Measurements from ENCODE around the gene ARRDC4. TPM values are rescaled to one million over a fixed set of nuclear protein-coding genes. Genes with fewer than 3 reads are reported as not detected.
"Not testable (repeated sequence)": the region's sequence is repeated elsewhere in the genome, so short reads cannot be mapped to it uniquely, and the experiment has no call there.

Gene ARRDC4
- total RNA-seq, 4 donors from 2014 or later = 27.1 to 68.2 (median 61.0) TPM

- Histone ChIP-seq H3K4me3 (no peak overlapping the region), H3K27me3 (no peaks in the 10 kb centered on the region), H3K4me1 (no peaks in the 10 kb centered on the region), H3K27ac (no peak overlapping the region), H3K36me3 (peaks cover 0 to 11% (median 0%) of the 10 kb centered on the region in 3 donors), H3K9me3 (no peaks in the 10 kb centered on the region)
- DNase-seq (ENCODE audit: low spot score in 2 of 2) = no peak
- WGBS, 2 donors = 96 to 98% methylated on average over 2 of the region's 2 CpGs
- TF ChIP-seq EP300 (IDR thresholded peaks at IDR 0.05) (no peak), CTCF (IDR thresholded peaks at IDR 0.05) (no peak), POLR2A (IDR thresholded peaks at IDR 0.05) (no peak)
Measured at GRCh38 chr15:97979140-97979520, 18.6 kb downstream of the ARRDC4 start.

GRCh38 chr15:97981058-97981457 lies 20.6 kb downstream of the ARRDC4 start:
- no peaks in the 10 kb centered on the region for H3K36me3 ChIP-seq
- H3K9me3 ChIP-seq = no peaks in the 10 kb centered on the region
- TF ChIP-seq CTCF (IDR thresholded peaks at IDR 0.05) = no peak
- no peak for TF ChIP-seq EP300 (IDR thresholded peaks at IDR 0.05)
- TF ChIP-seq POLR2A (IDR thresholded peaks at IDR 0.05) = no peak
- 83 to 87% methylated on average over 3 of the region's 3 CpGs for WGBS, 2 donors
- no peak overlapping the region for H3K4me3 ChIP-seq
- DNase-seq (ENCODE audit: low spot score in 2 of 2) = no peak
- H3K27me3 ChIP-seq = no peaks in the 10 kb centered on the region
- H3K4me1 ChIP-seq = no peaks in the 10 kb centered on the region
- no peak overlapping the region for H3K27ac ChIP-seq

- WGBS, 2 donors = 94 to 100% methylated on average over 1 of the region's 1 CpG
- H3K4me1 ChIP-seq = no peaks in the 10 kb centered on the region
- no peak overlapping the region for H3K27ac ChIP-seq
Measured at GRCh38 chr15:97981758-97982157, 21.3 kb downstream of the ARRDC4 start.

GRCh38 chr15:97984157-97984556 lies 23.7 kb downstream of the ARRDC4 start:
- Histone ChIP-seq H3K36me3 (no peaks in the 10 kb centered on the region), H3K27me3 (no peaks in the 10 kb centered on the region), H3K27ac (no peak overlapping the region), H3K9me3 (peaks cover 0 to 9% (median 0%) of the 10 kb centered on the region in 4 donors), H3K4me3 (no peak overlapping the region), H3K4me1 (no peaks in the 10 kb centered on the region)
- no peak for DNase-seq (ENCODE audit: low spot score in 2 of 2)
- TF ChIP-seq POLR2A (IDR thresholded peaks at IDR 0.05) (no peak), EP300 (IDR thresholded peaks at IDR 0.05) (no peak), CTCF (IDR thresholded peaks at IDR 0.05) (no peak)
- 44 to 59% methylated on average over 1 of the region's 1 CpG for WGBS, 2 donors

More at GRCh38 chr15:97981758-97982157, 21.3 kb downstream of the ARRDC4 start:
- Histone ChIP-seq H3K36me3 (no peaks in the 10 kb centered on the region), H3K4me3 (no peak overlapping the region), H3K9me3 (peaks cover 0 to 4% (median 0%) of the 10 kb centered on the region in 4 donors), H3K27me3 (no peaks in the 10 kb centered on the region)
- no peak for DNase-seq (ENCODE audit: low spot score in 2 of 2)
- TF ChIP-seq EP300 (IDR thresholded peaks at IDR 0.05) (no peak), POLR2A (IDR thresholded peaks at IDR 0.05) (no peak), CTCF (IDR thresholded peaks at IDR 0.05) (no peak)

GRCh38 chr15:97985979-97986378 lies 25.5 kb downstream of the ARRDC4 start:
- not testable (repeated sequence) for H3K9me3 ChIP-seq; H3K27me3 ChIP-seq; H3K4me1 ChIP-seq; H3K27ac ChIP-seq; H3K4me3 ChIP-seq; H3K36me3 ChIP-seq; DNase-seq (ENCODE audit: low spot score in 2 of 2)
- WGBS, 2 donors = 91 to 93% methylated on average over 2 of the region's 2 CpGs

GRCh38 chr15:97986781-97987180 lies 26.3 kb downstream of the ARRDC4 start:
- Histone ChIP-seq H3K9me3 (peaks cover 0 to 9% (median 0%) of the 10 kb centered on the region in 4 donors), H3K27me3 (no peaks in the 10 kb centered on the region), H3K4me3 (no peak overlapping the region), H3K36me3 (no peaks in the 10 kb centered on the region), H3K4me1 (no peaks in the 10 kb centered on the region), H3K27ac (no peak overlapping the region)
- DNase-seq (ENCODE audit: low spot score in 2 of 2) = no peak
- TF ChIP-seq CTCF (IDR thresholded peaks at IDR 0.05) (no peak), POLR2A (IDR thresholded peaks at IDR 0.05) (no peak), EP300 (IDR thresholded peaks at IDR 0.05) (no peak)
- 80 to 81% methylated on average over 2 of the region's 2 CpGs for WGBS, 2 donors

All from tibial nerve (tissue), 4 donors.